ENCODE measurements around the gene CERK. TPM values are rescaled to one million over a fixed set of nuclear protein-coding genes. Genes with fewer than 3 reads are reported as not detected.

Gene CERK
- total and polyA plus RNA-seq, 4 donors: 7.9 to 24.3 (median 10.2) TPM

- H3K27me3 ChIP-seq (ENCODE audit: control insufficient read depth in 4 of 4, insufficient read depth in 4 of 4, low read length in 3 of 4): no peaks in the 10 kb centered on the region
- no peak for TF ChIP-seq SP1 (IDR thresholded peaks at IDR 0.05)
- no peak for TF ChIP-seq REST (IDR thresholded peaks at IDR 0.05)
- TF ChIP-seq ZBTB33 (IDR thresholded peaks at IDR 0.05): no peak
- no peak for TF ChIP-seq FOXA1 (IDR thresholded peaks at IDR 0.05)
- TF ChIP-seq TAF1 (conservative IDR thresholded peaks at IDR 0.05): no peak
- TF ChIP-seq FOXA2 (IDR thresholded peaks at IDR 0.05): no peak
- TF ChIP-seq ATF3 (IDR thresholded peaks at IDR 0.05): no peak
- no peak for TF ChIP-seq HNF4A (conservative IDR thresholded peaks at IDR 0.05)
- no peak for TF ChIP-seq YY1 (IDR thresholded peaks at IDR 0.05)
- TF ChIP-seq MAX (IDR thresholded peaks at IDR 0.05): no peak
- no peak for TF ChIP-seq GABPA (IDR thresholded peaks at IDR 0.05 in 1 of 2, conservative IDR thresholded peaks at IDR 0.05 in 1 of 2)
- TF ChIP-seq NR2F2 (IDR thresholded peaks at IDR 0.05): no peak
- no peak for TF ChIP-seq RAD21 (IDR thresholded peaks at IDR 0.05)
- H3K9ac ChIP-seq (ENCODE audit: low read depth in 1 of 2, low read length in 2 of 2): no peak overlapping the region
- H3K9me3 ChIP-seq (ENCODE audit: control insufficient read depth in 4 of 4, low read length in 3 of 4): no peaks in the 10 kb centered on the region
- H3K4me1 ChIP-seq (ENCODE audit: control insufficient read depth in 4 of 4, insufficient read depth in 4 of 4, low read length in 3 of 4): peaks cover 0 to 5% (median under 1%) of the 10 kb centered on the region in 4 donors
- no peak for DNase-seq (ENCODE audit: low spot score)
- WGBS: 87% methylated on average over 17 of the region's 17 CpGs
- no peak overlapping the region for H3K4me3 ChIP-seq (ENCODE audit: low read depth in 1 of 3, low read length in 3 of 3)
- H3K27ac ChIP-seq (ENCODE audit: low read depth in 1 of 2, low read length in 2 of 2): no peak overlapping the region
- peaks cover 22 to 64% (median 32%) of the 10 kb centered on the region in 4 donors for H3K36me3 ChIP-seq (ENCODE audit: control insufficient read depth in 4 of 4, insufficient read depth in 3 of 4, low read depth in 1 of 4, low read length in 3 of 4)
Observed at GRCh38 chr22:46671824-46672432, 66.1 kb downstream of the CERK start.

- H3K36me3 ChIP-seq (ENCODE audit: control insufficient read depth in 4 of 4, insufficient read depth in 3 of 4, low read depth in 1 of 4, low read length in 3 of 4): peaks cover 27 to 73% (median 39%) of the 10 kb centered on the region in 4 donors
- TF ChIP-seq FOXA1 (IDR thresholded peaks at IDR 0.05) (no peak), FOXA2 (IDR thresholded peaks at IDR 0.05) (no peak), CTCF (IDR thresholded peaks at IDR 0.05; ENCODE audit: low read depth, low read length, missing input control) (no peak), ZBTB33 (IDR thresholded peaks at IDR 0.05) (no peak), HNF4A (conservative IDR thresholded peaks at IDR 0.05) (no peak), RAD21 (IDR thresholded peaks at IDR 0.05) (no peak)
- no peak for DNase-seq (ENCODE audit: low spot score)
- no peaks in the 10 kb centered on the region for H3K27me3 ChIP-seq (ENCODE audit: control insufficient read depth in 4 of 4, insufficient read depth in 4 of 4, low read length in 3 of 4)
- no peaks in the 10 kb centered on the region for H3K4me1 ChIP-seq (ENCODE audit: control insufficient read depth in 4 of 4, insufficient read depth in 4 of 4, low read length in 3 of 4)
- 93% methylated on average over 9 of the region's 9 CpGs for WGBS
- no peak overlapping the region for H3K9ac ChIP-seq (ENCODE audit: low read depth in 1 of 2, low read length in 2 of 2)
- H3K4me3 ChIP-seq (ENCODE audit: low read depth in 1 of 3, low read length in 3 of 3): no peak overlapping the region
- H3K27ac ChIP-seq (ENCODE audit: low read depth in 1 of 2, low read length in 2 of 2): no peak overlapping the region
- H3K9me3 ChIP-seq (ENCODE audit: control insufficient read depth in 4 of 4, low read length in 3 of 4): no peaks in the 10 kb centered on the region
Observed at GRCh38 chr22:46669201-46669600, 68.9 kb downstream of the CERK start.
